K562 (cell line): Measurements from ENCODE around the gene PARD3.

Experiments used
- FOXJ3 ChIP-seq: sonication (generic); formaldehyde crosslinking; IDR thresholded peaks from 2 replicates; pipeline ENCODE4 v1.4.0; 2020; ENCODE audit warnings: mild to moderate bottlenecking, missing genetic modification reagents
- MYC ChIP-seq, 2 experiments: fragments of 250-450 bp in 1 of 2; sonication (Bioruptor Pico) in 1 of 2; IDR thresholded peaks; 2 replicates each; pipeline versions ENCODE4 v1.5.1 to v1.6.1; 2012 to 2021; ENCODE audit warnings: low read depth in 2 of 2, borderline replicate concordance in 1 of 2, improper control_type of control experiment in 1 of 2, low read length in 1 of 2, mild to moderate bottlenecking in 1 of 2, moderate library complexity in 1 of 2
- NFXL1 ChIP-seq: fragments of 450-650 bp; formaldehyde crosslinking; IDR thresholded peaks from 2 replicates; pipeline ENCODE4 v1.4.0; 2021; ENCODE audit warnings: mild to moderate bottlenecking
- SMARCC2 ChIP-seq: fragments of 450-650 bp; IDR thresholded peaks from 2 replicates; pipeline ENCODE4 v1.6.1; 2017; ENCODE audit warnings: antibody characterized with exemption, moderate library complexity, mild to moderate bottlenecking, low read depth
- TF ChIP-seq, protein P1 (sequence below), 3 experiments: IDR thresholded peaks in 2 of 3; conservative IDR thresholded peaks in 1 of 3; 2 replicates each; pipeline ENCODE4 v1.5.1; 2011 to 2012; ENCODE audit warnings: low read length in 3 of 3, mild to moderate bottlenecking in 3 of 3, control low read depth in 2 of 3, improper control_type of control experiment in 1 of 3, inconsistent platforms in 1 of 3, low read depth in 1 of 3, mixed read lengths in 1 of 3, moderate library complexity in 1 of 3; ENCODE audit not compliant: insufficient read depth in 2 of 3
- TF ChIP-seq, protein P2 (sequence below): fragments of 200-800 bp; sonication (Bioruptor generic); IDR thresholded peaks from 2 replicates; pipeline ENCODE4 v1.6.1; 2017; ENCODE audit warnings: missing genetic modification characterization, missing compliant biosample characterization

DNA sequence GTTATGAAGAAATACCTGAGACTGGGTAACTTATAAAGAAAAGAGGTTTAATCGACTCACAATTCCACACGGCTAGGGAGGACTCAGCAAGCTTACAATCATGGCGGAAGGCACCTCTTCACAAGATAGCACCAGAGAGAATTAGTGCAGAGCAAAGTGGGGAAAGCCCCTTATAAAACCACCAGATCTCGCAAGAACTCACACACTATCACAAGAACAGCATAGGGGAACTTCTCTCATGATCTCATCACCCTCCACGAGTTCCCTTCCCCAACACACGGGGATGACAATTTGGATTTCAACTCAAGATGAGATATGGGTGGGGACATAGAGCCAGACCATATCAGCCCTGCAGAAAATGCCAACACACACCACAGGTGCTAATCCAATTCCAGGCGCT lies 218.7 kb downstream of the PARD3 start:
- TF ChIP-seq FOXJ3 (CRISPR knock-in tag): no peak
- TF ChIP-seq, protein P1, sequence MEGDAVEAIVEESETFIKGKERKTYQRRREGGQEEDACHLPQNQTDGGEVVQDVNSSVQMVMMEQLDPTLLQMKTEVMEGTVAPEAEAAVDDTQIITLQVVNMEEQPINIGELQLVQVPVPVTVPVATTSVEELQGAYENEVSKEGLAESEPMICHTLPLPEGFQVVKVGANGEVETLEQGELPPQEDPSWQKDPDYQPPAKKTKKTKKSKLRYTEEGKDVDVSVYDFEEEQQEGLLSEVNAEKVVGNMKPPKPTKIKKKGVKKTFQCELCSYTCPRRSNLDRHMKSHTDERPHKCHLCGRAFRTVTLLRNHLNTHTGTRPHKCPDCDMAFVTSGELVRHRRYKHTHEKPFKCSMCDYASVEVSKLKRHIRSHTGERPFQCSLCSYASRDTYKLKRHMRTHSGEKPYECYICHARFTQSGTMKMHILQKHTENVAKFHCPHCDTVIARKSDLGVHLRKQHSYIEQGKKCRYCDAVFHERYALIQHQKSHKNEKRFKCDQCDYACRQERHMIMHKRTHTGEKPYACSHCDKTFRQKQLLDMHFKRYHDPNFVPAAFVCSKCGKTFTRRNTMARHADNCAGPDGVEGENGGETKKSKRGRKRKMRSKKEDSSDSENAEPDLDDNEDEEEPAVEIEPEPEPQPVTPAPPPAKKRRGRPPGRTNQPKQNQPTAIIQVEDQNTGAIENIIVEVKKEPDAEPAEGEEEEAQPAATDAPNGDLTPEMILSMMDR (IDR thresholded peaks at IDR 0.05 in 2 of 3, conservative IDR thresholded peaks at IDR 0.05 in 1 of 3; ENCODE audit: insufficient read depth in 2 of 3, low read depth in 1 of 3, low read length in 3 of 3): no peak
- TF ChIP-seq, protein P2, sequence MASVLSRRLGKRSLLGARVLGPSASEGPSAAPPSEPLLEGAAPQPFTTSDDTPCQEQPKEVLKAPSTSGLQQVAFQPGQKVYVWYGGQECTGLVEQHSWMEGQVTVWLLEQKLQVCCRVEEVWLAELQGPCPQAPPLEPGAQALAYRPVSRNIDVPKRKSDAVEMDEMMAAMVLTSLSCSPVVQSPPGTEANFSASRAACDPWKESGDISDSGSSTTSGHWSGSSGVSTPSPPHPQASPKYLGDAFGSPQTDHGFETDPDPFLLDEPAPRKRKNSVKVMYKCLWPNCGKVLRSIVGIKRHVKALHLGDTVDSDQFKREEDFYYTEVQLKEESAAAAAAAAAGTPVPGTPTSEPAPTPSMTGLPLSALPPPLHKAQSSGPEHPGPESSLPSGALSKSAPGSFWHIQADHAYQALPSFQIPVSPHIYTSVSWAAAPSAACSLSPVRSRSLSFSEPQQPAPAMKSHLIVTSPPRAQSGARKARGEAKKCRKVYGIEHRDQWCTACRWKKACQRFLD: no peak
- TF ChIP-seq MYC (IDR thresholded peaks at IDR 0.05; ENCODE audit: low read depth, low read length): no peak
- TF ChIP-seq MYC (CRISPR knock-in tag; IDR thresholded peaks at IDR 0.05; ENCODE audit: borderline replicate concordance, low read depth): no peak
- TF ChIP-seq NFXL1 (CRISPR knock-in tag): no peak
- no peak for TF ChIP-seq SMARCC2
